Hepatocyte (in vitro differentiated cells): ENCODE measurements around the gene RGS14.

ENCODE experiments used
- CTCF ChIP-seq: fragments of 200-600 bp; sonication (generic); IDR thresholded peaks from 2 replicates; pipeline ENCODE4 v1.5.1; 2016; ENCODE audit warnings: antibody characterized with exemption, mild to moderate bottlenecking; ENCODE audit not compliant: poor library complexity
- EZH2 ChIP-seq: fragments of 200-600 bp; sonication (generic); IDR thresholded peaks from 2 replicates; pipeline ENCODE4 v1.6.1; 2016; ENCODE audit warnings: antibody characterized with exemption, mild to moderate bottlenecking, borderline replicate concordance

DNA sequence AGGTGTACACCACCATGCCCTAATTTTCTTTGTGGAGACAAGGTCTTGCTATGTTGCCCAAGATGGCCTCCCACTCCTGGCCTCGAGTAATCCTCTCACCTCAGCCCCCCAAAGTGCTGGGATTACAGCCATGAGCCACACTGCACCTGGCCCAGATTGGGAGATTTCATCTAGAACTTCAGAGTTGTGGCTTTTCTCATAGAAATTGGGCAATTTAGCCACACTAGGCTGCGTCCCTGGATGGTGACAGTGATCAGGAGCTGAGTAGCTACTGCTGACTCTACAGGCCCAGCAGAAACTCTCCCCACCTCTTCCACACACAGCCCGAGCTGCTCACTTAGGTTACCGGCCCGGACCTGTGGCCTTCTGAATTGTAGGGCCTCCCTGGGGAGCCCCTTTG lies 35.0 kb downstream of the RGS14 start:
- no peak for TF ChIP-seq CTCF
- no peak for TF ChIP-seq EZH2
